GM19395 (cell line): Measurements from ENCODE around the gene DCAF12.
"Not testable (repeated sequence)": the region's sequence is repeated elsewhere in the genome, so short reads cannot be mapped to it uniquely, and the experiment has no call there.

Experiments
- ATAC-seq: cut with Tn5 transposase; IDR thresholded peaks from one replicate; pipeline ENCODE4 v1.9.1; 2021; ENCODE audit warnings: mild to moderate bottlenecking, moderate library complexity; ENCODE audit not compliant: unreplicated experiment

DCAF12 gene

DNA sequence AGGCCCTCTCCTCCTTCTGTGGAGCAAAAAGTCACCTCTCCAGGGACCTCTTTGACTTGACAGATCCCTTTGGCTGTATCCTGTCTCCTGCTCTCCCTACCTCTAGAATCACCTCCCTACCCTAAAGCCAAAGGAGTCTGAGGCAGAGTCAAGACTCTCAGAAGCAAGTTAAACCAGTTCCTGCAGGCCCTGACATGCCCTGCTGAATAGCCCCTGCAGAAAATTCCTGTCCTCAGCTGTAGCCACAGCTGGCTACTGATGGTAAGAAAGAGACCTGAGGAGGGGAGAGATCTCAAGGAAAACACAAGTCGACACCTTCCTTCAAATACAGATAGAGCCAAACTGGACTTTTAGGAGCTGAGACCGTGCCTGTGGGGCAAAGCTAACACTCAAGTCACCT is 54.1 kb downstream of the DCAF12 start:
- no peak for ATAC-seq

DNA sequence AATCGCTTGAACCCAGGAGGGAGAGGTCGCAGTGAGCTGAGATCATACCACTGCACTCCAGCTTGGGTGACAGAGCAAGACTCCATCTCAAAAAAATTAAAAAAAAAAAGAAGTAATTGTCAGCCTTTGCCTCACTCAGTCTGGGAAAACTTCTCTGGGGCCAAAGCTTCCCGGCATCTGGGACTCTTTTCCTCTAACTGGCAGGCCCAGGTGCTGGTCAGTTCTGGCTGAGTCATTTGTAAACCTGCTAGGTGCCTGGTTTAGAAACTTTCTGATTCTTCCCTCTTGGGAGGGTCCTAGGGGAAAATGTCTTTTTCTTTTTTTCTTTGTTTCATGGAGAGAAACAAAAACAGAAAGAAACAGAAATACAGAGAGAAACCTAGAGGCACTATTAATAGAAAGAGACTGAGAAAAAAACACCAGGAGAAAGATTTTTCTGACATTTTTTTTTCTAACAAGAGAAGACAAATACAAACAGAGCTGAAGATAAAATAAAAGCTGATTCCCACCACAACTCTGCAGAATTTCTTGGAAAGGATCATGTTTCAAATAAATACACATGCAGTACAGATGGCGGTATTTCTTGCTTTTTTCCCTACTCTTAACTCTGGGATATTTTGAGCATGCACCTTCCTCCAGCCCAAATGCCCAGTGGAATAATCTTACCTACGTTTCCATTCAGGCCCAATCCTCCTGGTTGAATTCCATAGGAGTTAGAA is 55.7 kb downstream of the DCAF12 start:
- no peak for ATAC-seq

DNA sequence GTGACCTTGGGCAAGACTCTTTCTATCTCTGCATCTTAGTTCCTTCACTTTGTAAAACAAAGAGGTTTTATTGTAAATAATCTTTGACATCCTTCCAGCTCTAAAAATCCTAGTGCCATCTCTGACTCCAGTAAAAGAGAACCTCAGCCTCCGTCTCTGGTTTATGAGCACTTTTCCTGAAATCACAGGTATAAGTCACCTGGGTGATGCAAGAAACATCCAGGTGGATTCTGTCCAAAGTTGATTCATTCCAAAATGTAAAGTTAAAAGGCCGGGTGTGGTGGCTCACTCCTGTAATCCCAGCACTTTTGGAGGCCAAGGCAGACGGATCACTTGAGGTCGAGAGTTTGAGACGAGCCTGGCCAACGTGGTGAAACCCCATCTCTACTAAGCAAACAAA is 56.7 kb downstream of the DCAF12 start:
- no peak for ATAC-seq

DNA sequence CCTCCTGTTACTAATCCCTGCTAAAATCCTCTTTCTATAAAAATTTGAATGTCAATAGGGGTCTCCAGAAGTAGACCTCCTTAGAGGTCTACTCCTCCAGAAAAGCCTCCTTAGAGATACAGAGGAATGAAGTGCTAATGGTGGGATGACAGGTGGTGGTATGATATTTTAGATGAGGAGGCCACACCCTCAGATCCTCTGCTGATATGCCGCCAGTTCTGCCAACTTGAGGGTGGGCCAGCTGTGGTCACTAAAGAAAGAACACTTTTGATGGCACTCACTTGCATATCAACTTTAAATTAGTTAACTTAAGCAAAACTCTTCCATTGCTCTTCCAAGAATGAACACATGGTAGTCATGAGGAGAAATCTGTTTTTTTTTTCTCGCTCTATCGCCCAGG is 61.0 kb downstream of the DCAF12 start:
- ATAC-seq, result no peak

DNA sequence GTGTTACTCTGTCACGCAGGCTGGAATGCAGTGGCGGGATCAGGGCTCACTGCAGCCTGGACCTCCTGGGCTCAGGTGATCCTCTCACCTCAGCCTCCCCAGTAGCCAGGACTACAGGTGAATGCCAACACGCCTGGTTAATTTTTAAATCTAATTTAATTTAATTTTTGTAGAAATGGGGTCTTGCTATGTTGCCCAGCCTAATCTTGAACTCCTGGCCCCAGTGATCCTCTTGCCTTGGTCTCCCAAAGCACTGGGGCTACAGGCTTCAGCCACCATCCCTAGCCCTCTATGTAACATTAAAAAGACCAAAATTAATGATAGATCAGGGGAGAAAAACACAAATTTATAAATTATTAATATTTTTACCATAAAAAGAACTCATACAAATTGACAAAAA is 66.5 kb downstream of the DCAF12 start:
- ATAC-seq, result no peak

DNA sequence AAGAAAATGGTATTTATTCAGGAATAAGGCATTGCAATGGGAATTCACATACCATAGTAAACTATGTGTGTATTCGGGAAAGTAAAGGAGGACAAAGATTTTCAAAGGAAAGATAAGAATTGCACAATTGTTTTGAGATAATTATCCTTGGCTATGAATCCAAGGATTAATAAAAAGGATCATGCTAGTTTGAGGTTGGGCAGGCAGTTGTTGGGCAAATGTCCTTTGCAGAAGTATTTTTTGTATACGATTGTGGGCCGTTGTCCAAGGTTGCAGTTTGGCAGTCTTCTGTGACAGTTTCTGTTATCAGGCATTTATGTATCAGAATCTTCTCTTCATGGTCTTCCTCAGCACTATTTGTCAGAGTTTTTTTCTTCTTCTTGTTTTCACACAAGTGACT is 67.2 kb downstream of the DCAF12 start:
- ATAC-seq, result no peak

DNA sequence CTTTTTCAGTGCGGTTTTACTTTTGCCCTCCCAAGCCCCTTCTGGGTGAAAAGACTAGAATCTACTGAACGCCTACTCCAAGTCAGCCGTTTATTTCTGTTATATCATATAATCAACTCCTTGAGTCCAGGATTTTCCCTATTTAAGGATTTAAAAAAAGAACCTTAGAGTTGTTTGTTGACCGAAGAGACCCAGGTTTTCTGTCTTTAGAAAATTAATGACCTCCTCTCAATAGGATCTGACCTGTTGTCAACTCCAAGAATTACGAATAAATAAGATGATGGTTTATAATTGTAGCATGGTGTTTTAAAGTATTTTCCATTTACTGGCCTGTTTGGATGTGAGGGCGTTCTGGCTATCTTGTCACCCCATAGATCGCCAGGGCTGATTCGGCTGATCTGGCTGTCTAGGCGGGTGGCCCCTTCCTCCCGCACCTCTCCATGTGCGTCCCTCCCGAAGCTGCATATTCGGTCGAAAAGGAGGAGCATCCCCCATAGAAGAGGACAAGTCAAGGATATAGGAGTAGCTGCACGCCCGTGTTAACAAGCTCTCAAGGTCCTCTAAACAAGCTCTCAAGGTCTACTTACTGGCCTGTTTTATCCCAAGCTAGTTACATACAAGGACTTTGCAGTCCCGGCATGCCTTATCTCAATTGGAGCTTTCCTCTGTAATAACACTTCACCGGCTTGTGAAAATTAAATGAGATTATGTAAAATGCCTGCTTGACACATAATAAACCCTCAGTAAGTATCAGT is 76.7 kb downstream of the DCAF12 start:
- ATAC-seq, result no peak

DNA sequence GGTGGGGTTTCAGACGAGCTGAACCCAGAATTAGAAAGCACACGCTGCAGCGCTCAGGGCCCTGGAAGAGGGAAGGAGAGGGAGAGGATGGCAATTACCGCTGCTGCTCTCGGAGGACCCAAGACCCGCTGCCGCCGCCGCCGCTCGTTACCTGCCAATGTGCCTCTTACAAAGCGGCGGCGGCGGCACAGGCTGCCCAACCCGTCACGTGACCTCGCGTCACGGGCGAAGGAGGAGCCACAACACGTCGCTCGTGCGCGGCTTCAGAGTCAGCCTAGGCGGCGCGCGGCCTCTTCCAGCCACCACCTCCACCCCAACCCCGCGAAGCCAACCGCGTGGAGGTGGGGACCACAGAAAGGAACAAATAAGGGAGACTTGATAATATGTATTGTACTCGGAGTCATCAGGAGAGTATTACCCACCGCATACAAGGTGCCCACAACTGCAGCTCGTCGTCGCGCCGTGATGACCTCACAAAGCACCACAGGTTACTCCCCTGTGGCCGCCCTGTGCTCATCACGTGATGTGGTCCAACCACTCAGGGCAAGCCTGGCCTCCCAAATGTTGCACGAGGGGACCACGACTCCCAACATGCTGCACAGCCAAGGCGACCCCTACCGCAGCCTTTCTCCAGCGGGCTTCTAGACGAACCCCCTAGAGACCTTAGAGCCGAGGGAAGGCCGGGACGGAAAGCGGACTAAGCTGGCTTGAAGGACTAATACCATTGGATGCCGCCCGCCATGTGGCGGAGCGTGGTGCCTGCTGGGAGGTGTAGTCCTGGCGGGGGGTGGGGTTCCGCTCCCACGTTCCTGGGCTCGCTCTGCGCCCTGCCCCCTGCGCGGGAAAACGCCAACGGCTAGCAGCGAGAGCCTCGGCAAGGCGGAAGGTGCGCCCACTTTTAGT is 77.5 kb downstream of the DCAF12 start, which contains the start of gene UBAP2:
Gene UBAP2 (minus strand): TSS at position 161 of the 903 bp plus-strand sequence. CDS start 31,739 bp downstream, outside the sequence.
- ATAC-seq, result peak; percentile 83

DNA sequence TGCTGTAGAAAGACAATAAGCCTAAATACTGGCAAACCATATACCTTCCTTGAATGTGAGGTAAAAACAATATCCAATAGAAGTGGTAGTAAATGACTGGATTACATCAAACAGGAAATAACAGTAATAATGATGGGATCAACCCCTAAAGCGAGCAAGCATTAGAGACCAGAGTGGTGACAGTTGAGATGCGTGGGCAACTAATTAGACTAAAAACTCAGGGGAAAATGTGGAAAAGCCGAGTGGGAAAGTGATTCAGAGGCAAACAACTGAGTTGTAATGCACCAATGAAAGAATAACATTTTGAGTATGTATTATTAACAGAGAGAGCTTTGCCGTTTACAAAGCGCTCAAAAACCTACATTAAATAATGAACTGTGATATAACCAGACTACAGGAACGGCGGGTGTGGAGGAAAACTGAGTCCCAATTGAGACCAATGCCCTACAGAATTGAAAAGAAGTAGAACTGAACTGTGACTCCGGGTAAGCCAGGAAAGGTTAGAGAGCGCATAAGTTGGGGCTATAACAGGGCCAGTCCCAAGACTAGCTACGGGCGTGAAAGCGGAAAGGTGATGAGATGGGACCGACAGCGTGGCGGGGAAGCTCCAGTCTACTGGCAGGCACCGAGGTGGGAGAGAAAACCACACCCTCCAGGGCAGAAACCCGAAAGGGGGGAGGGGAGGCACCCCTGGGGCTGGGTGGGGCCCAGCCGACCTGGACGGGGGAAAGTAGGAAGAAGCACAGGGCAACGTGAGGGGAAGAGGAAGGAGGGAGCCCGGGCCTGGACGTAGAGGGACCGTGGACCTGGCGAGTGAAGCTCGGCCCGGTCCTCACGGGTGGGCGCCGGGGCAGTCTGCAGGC is 78.4 kb downstream of the DCAF12 start:
- ATAC-seq, result peak; percentile 31

DNA sequence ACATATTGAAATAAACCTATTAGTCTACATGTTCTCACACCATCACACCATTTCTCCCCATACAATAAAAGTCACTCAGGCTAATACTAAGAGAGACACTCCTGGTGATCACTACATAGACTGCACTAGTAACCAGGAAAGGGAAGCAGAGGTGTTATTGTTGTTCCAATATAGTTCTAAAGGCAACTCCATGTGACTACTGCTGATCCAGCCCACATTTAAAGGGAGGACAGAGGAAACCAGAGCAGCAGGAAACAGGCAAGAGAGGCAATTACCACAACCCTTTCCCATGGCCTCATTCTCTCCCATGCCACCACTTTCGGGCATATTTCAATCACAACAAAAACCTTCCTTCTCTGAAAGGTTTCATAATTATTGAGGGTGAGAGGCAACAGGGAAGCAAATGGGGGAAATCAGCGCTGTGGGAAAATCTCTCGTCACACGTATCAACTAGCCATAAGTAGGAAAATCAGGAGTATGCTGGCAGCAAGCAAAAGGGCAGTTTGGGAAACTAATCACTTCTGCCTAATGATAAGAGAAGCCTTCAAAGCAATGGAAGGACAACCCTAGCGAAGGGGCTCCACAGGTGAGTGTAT is 79.6 kb downstream of the DCAF12 start:
- no peak for ATAC-seq

DNA sequence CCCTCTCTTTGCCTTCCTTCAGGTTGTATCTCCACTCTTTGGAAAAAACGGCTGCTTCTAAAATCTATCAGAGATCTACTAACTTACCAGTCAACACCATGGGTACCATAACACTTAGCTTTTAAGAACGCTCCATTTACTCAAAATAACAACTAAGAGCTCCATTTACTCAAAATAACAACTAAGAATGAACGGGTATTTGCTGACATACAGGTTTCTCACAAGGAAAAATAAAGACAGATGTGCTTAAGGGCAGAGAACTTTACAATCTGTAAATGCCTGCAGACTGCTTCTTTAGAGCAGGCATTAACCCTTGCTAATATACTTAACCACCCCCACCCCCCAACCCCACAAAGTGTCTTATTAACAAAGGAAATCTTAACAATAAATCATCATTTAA is 80.6 kb downstream of the DCAF12 start:
- ATAC-seq, result no peak

DNA sequence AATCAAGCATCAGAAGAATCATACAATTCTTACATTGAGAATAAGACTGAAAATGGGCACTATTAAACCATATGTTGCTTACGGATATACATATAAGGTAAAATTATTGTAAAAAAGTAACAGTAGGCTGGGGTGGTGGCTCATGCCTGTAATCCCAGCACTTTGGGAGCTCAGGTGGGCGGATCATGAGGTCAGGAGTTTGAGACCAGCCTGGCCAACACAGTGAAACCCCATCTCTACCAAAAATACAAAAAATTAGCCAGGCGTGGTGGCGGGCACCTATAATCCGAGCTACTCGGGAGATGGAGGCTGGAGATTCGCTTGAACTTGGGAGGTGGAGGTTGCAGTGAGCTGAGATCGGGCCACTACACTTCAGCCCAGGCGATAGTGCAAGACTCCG is 84.4 kb downstream of the DCAF12 start:
- not testable (repeated sequence) for ATAC-seq

DNA sequence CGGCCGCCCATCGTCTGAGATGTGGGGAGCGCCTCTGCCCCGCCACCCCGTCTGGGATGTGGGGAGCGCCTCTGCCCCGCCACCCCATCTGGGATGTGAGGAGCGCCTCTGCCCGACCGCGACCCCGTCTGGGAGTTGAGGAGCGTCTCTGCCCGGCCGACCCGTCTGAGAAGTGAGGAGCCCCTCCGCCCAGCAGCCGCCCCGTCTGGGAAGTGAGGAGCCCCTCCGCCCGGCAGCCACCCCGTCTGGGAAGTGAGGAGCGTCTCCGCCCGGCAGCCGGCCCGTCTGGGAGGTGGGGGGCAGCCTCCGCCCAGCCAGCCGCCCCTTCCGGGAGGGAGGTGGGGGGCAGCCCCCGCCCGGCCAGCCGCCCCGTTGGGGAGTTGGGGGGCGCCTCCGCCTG is 87.6 kb downstream of the DCAF12 start:
- not testable (repeated sequence) for ATAC-seq

DNA sequence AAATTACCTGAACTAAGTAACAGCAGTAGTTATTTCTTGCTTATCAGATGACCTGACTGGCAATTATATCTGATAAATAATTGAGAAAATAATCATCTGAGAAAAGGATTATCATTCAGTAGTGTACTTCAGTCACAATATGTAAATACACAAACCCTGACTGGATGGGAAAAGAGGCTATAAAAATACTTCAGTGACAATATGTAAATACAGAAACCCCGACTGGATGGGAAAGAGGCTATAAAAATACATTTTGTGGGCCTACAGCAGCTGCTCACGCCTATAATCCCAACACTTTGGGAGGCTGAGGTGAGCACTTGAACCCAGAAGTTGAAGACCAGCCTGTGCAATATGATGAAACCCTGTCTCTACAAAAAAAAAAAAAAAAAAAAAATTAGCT is 88.9 kb downstream of the DCAF12 start:
- ATAC-seq, result no peak

DNA sequence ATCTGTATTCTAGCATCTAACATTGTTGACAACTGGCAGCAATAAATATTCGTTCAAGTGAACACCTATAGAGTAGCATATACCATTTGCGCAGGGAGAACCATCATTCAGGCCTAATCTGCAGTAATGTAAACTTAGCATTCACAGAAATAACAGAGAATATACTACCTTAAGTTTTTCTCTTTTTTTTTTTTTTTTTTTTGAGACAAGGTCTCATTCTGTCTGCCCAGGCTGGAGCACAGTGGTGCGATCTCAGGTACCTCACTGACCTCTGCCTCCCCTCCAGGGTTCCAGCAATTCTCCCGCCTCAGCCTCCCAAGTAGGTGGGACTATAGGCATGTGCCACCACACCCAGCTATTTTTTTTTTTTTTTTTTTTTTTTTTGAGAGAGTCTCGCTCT is 89.9 kb downstream of the DCAF12 start:
- ATAC-seq, result no peak
